HTERT RPE-1 (cell line): Measurements from ENCODE around the gene MN1.

Experiments used
- in situ Hi-C: fragments of 300-500 bp; cut with MboI; formaldehyde crosslinking; loops from 4 replicates; pipeline ENCODE4 v1.14.3; 2020; ENCODE audit warnings: low sequenced_read_pairs

The MN1 gene

GRCh38 chr22:27800250-27801201 is 1.0 kb downstream of the MN1 start:
- in situ Hi-C loops: no loop called here

- in situ Hi-C loops: no loop called here
Observed at GRCh38 chr22:27799827-27800249, 1.7 kb downstream of the MN1 start.

GRCh38 chr22:27799015-27799826 is 2.3 kb downstream of the MN1 start:
- in situ Hi-C loops: no loop called here

- in situ Hi-C loops: no loop called here
Observed at GRCh38 chr22:27798511-27799014, 3.0 kb downstream of the MN1 start.

GRCh38 chr22:27797520-27798391 is 3.8 kb downstream of the MN1 start:
- in situ Hi-C loops: no loop called here

- in situ Hi-C loops: no loop called here
Observed at GRCh38 chr22:27796829-27797519, 4.6 kb downstream of the MN1 start.

GRCh38 chr22:27795696-27796517 is 5.6 kb downstream of the MN1 start:
- in situ Hi-C loops: no loop called here

- in situ Hi-C loops: no loop called here
Observed at GRCh38 chr22:27795053-27795452, 6.5 kb downstream of the MN1 start.

GRCh38 chr22:27794226-27794625 is 7.3 kb downstream of the MN1 start:
- in situ Hi-C loops: no loop called here

- in situ Hi-C loops: no loop called here
Observed at GRCh38 chr22:27793576-27793975, 8.0 kb downstream of the MN1 start.

- in situ Hi-C loops: no loop called here
Observed at GRCh38 chr22:27792452-27793161, 8.9 kb downstream of the MN1 start.

GRCh38 chr22:27791859-27792241 is 9.7 kb downstream of the MN1 start:
- in situ Hi-C loops: no loop called here

GRCh38 chr22:27791159-27791858 is 10.2 kb downstream of the MN1 start:
- in situ Hi-C loops: no loop called here

- in situ Hi-C loops: no loop called here
Observed at GRCh38 chr22:27790376-27791158, 11.0 kb downstream of the MN1 start.

- in situ Hi-C loops: no loop called here
Observed at GRCh38 chr22:27788500-27789288, 12.9 kb downstream of the MN1 start.

- in situ Hi-C loops: no loop called here
Observed at GRCh38 chr22:27786965-27787364, 14.6 kb downstream of the MN1 start.
